CD4-positive, alpha-beta T cell (primary cell): ENCODE data around the gene NAGS. TPM values are rescaled to one million over a fixed set of nuclear protein-coding genes. Genes with fewer than 3 reads are reported as not detected.

Experiments used
- ATAC-seq: fragments of 200-7000 bp; cut with Tn5 transposase; one replicate; pipeline ENCODE4 v1.10.0; 2022; ENCODE audit warnings: mild to moderate bottlenecking; ENCODE audit not compliant: poor library complexity
- CTCF ChIA-PET: fragments of 350-600 bp; sonication (Branson Sonifier 250); formaldehyde crosslinking; loops from one replicate; lab custom pipeline; 2021; ENCODE audit warnings: antibody characterized with exemption, inconsistent platforms; lab: Charles Lee
- POLR2A ChIA-PET: fragments of 350-600 bp; sonication (Branson Sonifier 250); formaldehyde crosslinking; loops from one replicate; lab custom pipeline; 2021; ENCODE audit warnings: antibody characterized with exemption, inconsistent platforms; lab: Charles Lee
- DNase-seq, 14 experiments: peaks; one replicate each; pipeline ENCODE4 v3.0.0-alpha.2; 2013 to 2020; ENCODE audit warnings: mixed read lengths in 2 of 14
- H3K27ac ChIP-seq, 2 donors: one replicate each; pipeline versions ENCODE4 v1.5.1 to v1.7.0; 2013; ENCODE audit warnings: low read length in 2 of 2, low read depth in 1 of 2, mild to moderate bottlenecking in 1 of 2
- H3K27me3 ChIP-seq, 2 experiments: 1 replicate in 1 of 2; 2 replicates in 1 of 2; pipeline versions ENCODE4 v1.6.1 to v1.7.0; 2013; ENCODE audit warnings: low read length in 2 of 2, control low read depth in 1 of 2, mild to moderate bottlenecking in 1 of 2, moderate library complexity in 1 of 2; ENCODE audit not compliant: insufficient read depth in 2 of 2, control insufficient read depth in 1 of 2
- H3K36me3 ChIP-seq: one replicate; pipeline ENCODE4 v1.6.1; 2013; ENCODE audit warnings: low read length, control low read depth; ENCODE audit not compliant: insufficient read depth
- H3K4me1 ChIP-seq: one replicate; pipeline ENCODE4 v1.6.1; 2013; ENCODE audit warnings: low read length, control low read depth; ENCODE audit not compliant: insufficient read depth
- H3K4me3 ChIP-seq: one replicate; pipeline ENCODE4 v1.5.1; 2013; ENCODE audit warnings: mild to moderate bottlenecking, low read length, moderate library complexity
- H3K9me3 ChIP-seq, 2 experiments: 1 replicate in 1 of 2; 2 replicates in 1 of 2; pipeline versions ENCODE4 v1.6.1 to v1.7.0; 2013; ENCODE audit warnings: low read length in 2 of 2, mild to moderate bottlenecking in 2 of 2, control low read depth in 1 of 2, moderate library complexity in 1 of 2; ENCODE audit not compliant: control insufficient read depth in 1 of 2, insufficient read depth in 1 of 2
- H3K27ac Mint-ChIP-seq: one replicate; pipeline ENCODE4 v1.8.0; 2020; ENCODE audit warnings: mixed read lengths
- H3K27me3 Mint-ChIP-seq: one replicate; pipeline ENCODE4 v1.8.0; 2021; ENCODE audit warnings: mixed read lengths
- H3K36me3 Mint-ChIP-seq: one replicate; pipeline ENCODE4 v1.8.0; 2021; ENCODE audit warnings: low read depth, mixed read lengths
- H3K4me1 Mint-ChIP-seq: one replicate; pipeline ENCODE4 v1.8.0; 2021; ENCODE audit warnings: low read depth, mixed read lengths
- H3K4me3 Mint-ChIP-seq: one replicate; pipeline ENCODE4 v1.8.0; 2020; ENCODE audit warnings: mild to moderate bottlenecking, mixed read lengths
- H3K9me3 Mint-ChIP-seq: one replicate; pipeline ENCODE4 v1.8.0; 2020; ENCODE audit warnings: mixed read lengths
- CTCF ChIP-seq: fragments of 200-600 bp; IDR thresholded peaks from one replicate; pipeline ENCODE4 v1.8.0; 2022; ENCODE audit warnings: antibody characterized with exemption, mild to moderate bottlenecking
- intact Hi-C, 2 experiments: fragments of 100-400 bp; cut with DNase I in 1 of 2; cut with micrococcal nuclease in 1 of 2; formaldehyde crosslinking; loops; one replicate each; pipeline versions ENCODE4 v1.15.1 to v1.9.0; 2023 to 2025; cut with DNase I, micrococcal nuclease
- total RNA-seq, 174 experiments: library from RNA in 2 of 174; stranded (reverse) in 2 of 174; gene quantifications; one replicate each; pipeline ENCODE4 v1.2.3 and lab custom pipeline; 2021 to 2026

The NAGS gene
- total RNA-seq, 2 experiments from 2014 or later = 0.14 to 0.56 TPM

- ATAC-seq (peak; percentile 16), DNase-seq (no peak)
- ChIA-PET POLR2A (interaction anchor here (0.6 to 1.2 kb wide), 3 partner anchors 9 to 180 kb away, joined by 3 to 4 read pairs (median 4); partner anchors contain the start of genes HDAC5, TMEM101 and TMUB2), CTCF (interaction anchor here (1.3 kb wide), 1 partner anchor 9 kb away, joined by 3 read pairs; the partner anchor contains the start of gene TMEM101)
- H3K4me1 ChIP-seq = peaks cover 52% of the 10 kb centered on the region
- Mint-ChIP-seq H3K27me3 (peaks cover 36% of the 10 kb centered on the region), H3K9me3 (no peaks in the 10 kb centered on the region), H3K4me3 (peak overlapping the region; percentile 91), H3K4me1 (peaks cover 22% of the 10 kb centered on the region), H3K27ac (no peak overlapping the region), H3K36me3 (peaks cover 23% of the 10 kb centered on the region)
- H3K27me3 ChIP-seq = peaks cover 0 to 8% of the 10 kb centered on the region in 2 experiments
- H3K4me3 ChIP-seq = peak overlapping the region; percentile 91
- H3K36me3 ChIP-seq = peaks cover 13% of the 10 kb centered on the region
- TF ChIP-seq CTCF = no peak
- H3K27ac ChIP-seq = no peak overlapping the region
- peaks cover 0 to 6% of the 10 kb centered on the region in 2 experiments for H3K9me3 ChIP-seq
- intact Hi-C loops = loop anchor here in 1 of 2 experiments (2.0 to 5.0 kb wide), 3 partner anchors 61 to 181 kb away; partner anchors contain the start of genes HROB, LSM12 and TMUB2
Measured at GRCh38 chr17:44006272-44006597, 1.8 kb downstream of the NAGS start.

- no peak overlapping the region for H3K27ac Mint-ChIP-seq
- peaks cover 0 to 8% of the 10 kb centered on the region in 2 experiments for H3K27me3 ChIP-seq
- H3K9me3 Mint-ChIP-seq = no peaks in the 10 kb centered on the region
- no peak overlapping the region for H3K27ac ChIP-seq
- DNase-seq (peak; percentile 90 to 100 (median 98)), ATAC-seq (peak; percentile 80)
- TF ChIP-seq CTCF = no peak
- peak overlapping the region; percentile 91 for H3K4me3 ChIP-seq
- H3K4me1 Mint-ChIP-seq = peaks cover 22% of the 10 kb centered on the region
- peaks cover 52% of the 10 kb centered on the region for H3K4me1 ChIP-seq
- peaks cover 33% of the 10 kb centered on the region for H3K27me3 Mint-ChIP-seq
- ChIA-PET CTCF (interaction anchor here (1.3 kb wide), 1 partner anchor 8 kb away, joined by 3 read pairs; the partner anchor contains the start of gene TMEM101), POLR2A (interaction anchor here (0.6 to 1.2 kb wide), 3 partner anchors 8 to 180 kb away, joined by 3 to 4 read pairs (median 4); partner anchors contain the start of genes HDAC5, TMEM101 and TMUB2)
- peaks cover 17% of the 10 kb centered on the region for H3K36me3 ChIP-seq
- peaks cover 0 to 6% of the 10 kb centered on the region in 2 experiments for H3K9me3 ChIP-seq
- H3K36me3 Mint-ChIP-seq = peaks cover 28% of the 10 kb centered on the region
- intact Hi-C loops = loop anchor here in 1 of 2 experiments (2.0 to 5.0 kb wide), 3 partner anchors 60 to 181 kb away; partner anchors contain the start of genes HROB, LSM12 and TMUB2
- H3K4me3 Mint-ChIP-seq = peak overlapping the region; percentile 91
Measured at GRCh38 chr17:44006598-44007345, 2.4 kb downstream of the NAGS start.

GRCh38 chr17:44007346-44008204 is 3.2 kb downstream of the NAGS start:
- H3K36me3 ChIP-seq = peaks cover 21% of the 10 kb centered on the region
- no peaks in the 10 kb centered on the region for H3K9me3 Mint-ChIP-seq
- H3K4me3 ChIP-seq = peak overlapping the region; percentile 91
- H3K4me1 ChIP-seq = peaks cover 52% of the 10 kb centered on the region
- H3K9me3 ChIP-seq = peaks cover 0 to 6% of the 10 kb centered on the region in 2 experiments
- peak overlapping the region; percentile 28 for H3K27ac Mint-ChIP-seq
- peaks cover 29% of the 10 kb centered on the region for H3K36me3 Mint-ChIP-seq
- no peak overlapping the region for H3K27ac ChIP-seq
- peak in 3 of 14 experiments; percentile 22 to 34 (median 34) for DNase-seq
- ChIA-PET CTCF (interaction anchor here (0.8 to 1.9 kb wide), 2 partner anchors 15 to 34 kb away, joined by 3 to 8 read pairs; no protein-coding TSS in a partner anchor), POLR2A (interaction anchor here (0.7 to 1.2 kb wide), 2 partner anchors 79 to 179 kb away, joined by 3 read pairs; partner anchors contain the start of gene TMUB2)
- H3K27me3 ChIP-seq = peaks cover 0 to 8% of the 10 kb centered on the region in 2 experiments
- TF ChIP-seq CTCF = no peak
- ATAC-seq = no peak
- peak overlapping the region; percentile 93 for H3K4me3 Mint-ChIP-seq
- intact Hi-C loops = loop anchor here in 1 of 2 experiments (2.0 to 5.0 kb wide), 3 partner anchors 59 to 180 kb away; partner anchors contain the start of genes HROB, LSM12 and TMUB2
- H3K27me3 Mint-ChIP-seq = peaks cover 30% of the 10 kb centered on the region
- H3K4me1 Mint-ChIP-seq = peaks cover 22% of the 10 kb centered on the region
